B cell (primary cell): ENCODE results near the gene HK3.

ENCODE experiments used
- CTCF ChIP-seq: fragments of 200-600 bp; IDR thresholded peaks from one replicate; pipeline ENCODE4 v1.8.0; 2022; ENCODE audit warnings: antibody characterized with exemption, mild to moderate bottlenecking
- EZH2 ChIP-seq: IDR thresholded peaks from 2 replicates; pipeline ENCODE4 v1.6.1; 2012; ENCODE audit warnings: borderline replicate concordance, low read depth, mild to moderate bottlenecking, moderate library complexity, low read length; ENCODE audit not compliant: insufficient read depth, poor library complexity, severe bottlenecking

DNA sequence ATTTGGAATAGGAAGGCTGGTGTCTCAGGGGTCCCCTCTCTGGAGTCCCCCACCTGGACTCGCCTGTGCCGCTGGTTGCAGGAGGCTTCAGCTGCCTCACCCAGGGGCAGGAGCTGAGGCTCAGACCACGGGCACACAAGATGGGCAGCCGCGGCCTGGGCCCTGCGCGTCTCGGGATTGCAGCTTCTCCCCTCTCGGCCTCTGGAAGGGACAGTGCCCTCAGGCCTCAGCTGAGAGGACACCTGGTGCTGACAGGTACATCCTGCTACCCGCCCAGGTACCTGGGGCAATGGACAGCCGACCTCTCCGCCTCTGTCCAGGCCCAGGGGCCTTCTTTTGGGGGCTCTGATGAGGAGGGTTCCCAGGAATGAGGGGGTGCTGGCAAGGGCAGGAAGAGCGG is 50.5 kb downstream of the HK3 start:
- TF ChIP-seq CTCF (no peak), EZH2 (no peak)
